GM23338 (cell line): Measurements from ENCODE around the gene OGFRL1. TPM values are rescaled to one million over a fixed set of nuclear protein-coding genes. Genes with fewer than 3 reads are reported as not detected.
A peak's percentile ranks its signal among the peaks of the same experiment; 100 is the strongest.

Experiments
- ATAC-seq: fragments of 200-7000 bp; cut with Tn5 transposase; 3 replicates; pipeline ENCODE4 v1.9.1; 2020
- DNase-seq: peaks from one replicate; pipeline ENCODE4 v3.0.0-alpha.2; 2015; ENCODE audit warnings: low spot score
- H2AFZ ChIP-seq: fragments of 200-600 bp; sonication (generic); 2 replicates; pipeline ENCODE4 v1.8.0; 2016; ENCODE audit warnings: antibody characterized with exemption, mild to moderate bottlenecking, moderate library complexity
- H3F3A ChIP-seq: fragments of 200-600 bp; sonication (generic); replicated peaks from 2 replicates; pipeline ENCODE4 v1.8.0; 2017; ENCODE audit warnings: antibody characterized with exemption, mixed run types, low read depth
- H3K27ac ChIP-seq: fragments of 200-600 bp; sonication (generic); 2 replicates; pipeline ENCODE4 v1.6.1; 2016; ENCODE audit warnings: low read depth
- H3K27me3 ChIP-seq: fragments of 200-600 bp; sonication (generic); 2 replicates; pipeline ENCODE4 v1.8.0; 2016; ENCODE audit warnings: mild to moderate bottlenecking, mixed run types, moderate library complexity; ENCODE audit not compliant: insufficient read depth
- H3K36me3 ChIP-seq: fragments of 200-600 bp; sonication (generic); 2 replicates; pipeline ENCODE4 v1.8.0; 2016; ENCODE audit warnings: mild to moderate bottlenecking; ENCODE audit not compliant: insufficient read depth
- H3K4me1 ChIP-seq: fragments of 200-600 bp; sonication (generic); 2 replicates; pipeline ENCODE4 v1.8.0; 2016; ENCODE audit warnings: mild to moderate bottlenecking, moderate library complexity; ENCODE audit not compliant: insufficient read depth
- H3K4me2 ChIP-seq: fragments of 200-600 bp; sonication (generic); 2 replicates; pipeline ENCODE4 v1.7.1; 2017; ENCODE audit warnings: mixed run types
- H3K4me3 ChIP-seq: fragments of 200-600 bp; sonication (generic); 2 replicates; pipeline ENCODE4 v1.6.1; 2016; ENCODE audit warnings: mixed run types
- H3K79me2 ChIP-seq: fragments of 200-600 bp; sonication (generic); replicated peaks from 2 replicates; pipeline ENCODE4 v1.8.0; 2017; ENCODE audit warnings: mild to moderate bottlenecking; ENCODE audit not compliant: insufficient read depth
- H3K9me2 ChIP-seq: fragments of 200-600 bp; sonication (generic); 2 replicates; pipeline ENCODE4 v1.8.0; 2017; ENCODE audit not compliant: insufficient read depth
- H4K20me1 ChIP-seq: fragments of 200-600 bp; sonication (generic); replicated peaks from 2 replicates; pipeline ENCODE4 v1.8.0; 2017; ENCODE audit warnings: mild to moderate bottlenecking; ENCODE audit not compliant: insufficient read depth
- H3K27ac Mint-ChIP-seq: 2 replicates; pipeline ENCODE4 v1.8.0; 2020; ENCODE audit warnings: inconsistent platforms, mild to moderate bottlenecking, moderate library complexity, mixed read lengths
- H3K27me3 Mint-ChIP-seq: 3 replicates; pipeline ENCODE4 v1.8.0; 2022; ENCODE audit warnings: low read depth, mild to moderate bottlenecking, moderate library complexity, mixed read lengths, inconsistent platforms; ENCODE audit not compliant: insufficient read depth, poor library complexity
- H3K36me3 Mint-ChIP-seq: 3 replicates; pipeline ENCODE4 v1.8.0; 2021; ENCODE audit warnings: low read depth, mild to moderate bottlenecking, inconsistent platforms, moderate library complexity, mixed read lengths
- H3K4me1 Mint-ChIP-seq: 3 replicates; pipeline ENCODE4 v1.8.0; 2020; ENCODE audit warnings: mild to moderate bottlenecking, inconsistent platforms, mixed read lengths
- H3K4me3 Mint-ChIP-seq: 3 replicates; pipeline ENCODE4 v1.8.0; 2021; ENCODE audit warnings: moderate library complexity, mild to moderate bottlenecking, inconsistent platforms, mixed read lengths
- H3K9me3 Mint-ChIP-seq: 3 replicates; pipeline ENCODE4 v1.8.0; 2020; ENCODE audit warnings: moderate library complexity, mild to moderate bottlenecking, inconsistent platforms, mixed read lengths
- CREB1 ChIP-seq: fragments of 250-450 bp; sonication (Bioruptor Pico); IDR thresholded peaks from 2 replicates; pipeline ENCODE4 v1.5.0; 2020; ENCODE audit warnings: low read depth, mild to moderate bottlenecking, moderate library complexity
- CTCF ChIP-seq, 2 experiments: fragments of 200-600 bp in 1 of 2; sonication (generic) in 1 of 2; conservative IDR thresholded peaks; 2 replicates each; pipeline versions ENCODE4 v1.5.1 to v1.6.1; 2016 to 2017; ENCODE audit warnings: antibody characterized with exemption in 2 of 2, low read depth in 2 of 2, mild to moderate bottlenecking in 2 of 2, moderate library complexity in 1 of 2
- ETS1 ChIP-seq: IDR thresholded peaks from 2 replicates; pipeline ENCODE4 v1.6.1; 2016; ENCODE audit warnings: antibody characterized with exemption
- EZH2phosphoT487 ChIP-seq: fragments of 200-600 bp; sonication (generic); IDR thresholded peaks from one replicate; pipeline ENCODE4 v1.8.1; 2018; ENCODE audit warnings: antibody characterized with exemption; ENCODE audit not compliant: unreplicated experiment
- JUNB ChIP-seq: IDR thresholded peaks from one replicate; pipeline ENCODE4 v1.6.1; 2016; ENCODE audit warnings: antibody characterized with exemption; ENCODE audit not compliant: unreplicated experiment
- NANOG ChIP-seq: IDR thresholded peaks from 2 replicates; pipeline ENCODE4 v1.6.1; 2016; ENCODE audit warnings: antibody characterized with exemption, borderline replicate concordance
- REST ChIP-seq: IDR thresholded peaks from one replicate; pipeline ENCODE4 v1.6.1; 2018; ENCODE audit warnings: antibody characterized with exemption; ENCODE audit not compliant: unreplicated experiment
- STAT1 ChIP-seq: IDR thresholded peaks from one replicate; pipeline ENCODE4 v1.6.1; 2016; ENCODE audit warnings: antibody characterized with exemption; ENCODE audit not compliant: unreplicated experiment
- ZNF114 ChIP-seq: fragments of 250-450 bp; sonication (Bioruptor Pico); IDR thresholded peaks from 2 replicates; pipeline ENCODE4 v1.5.0; 2020; ENCODE audit warnings: mild to moderate bottlenecking, moderate library complexity
- ZNF462 ChIP-seq: fragments of 250-450 bp; sonication (Bioruptor Pico); IDR thresholded peaks from 2 replicates; pipeline ENCODE4 v1.5.0; 2020; ENCODE audit warnings: mild to moderate bottlenecking, moderate library complexity
- polyA plus RNA-seq: library from polyadenylated mRNA; unstranded; fragments of >200 nt; fragmentation: Nextera tagmentation; extraction: Ambion mirVana; gene quantifications from 2 replicates; pipeline ENCODE4 v1.2.1, GENCODE V29; 2016
- total RNA-seq: library from RNA; depleted of rRNA; stranded (reverse); fragments of >200 nt; shearing (Covaris generic); gene quantifications from 2 replicates; pipeline ENCODE4 v1.2.3, GENCODE V29; 2014

OGFRL1 gene
- total and polyA plus RNA-seq, 2 experiments from 2014 or later = 4.2 to 10.0 TPM

- no peaks in the 10 kb centered on the region for H3K27me3 ChIP-seq
- no peak overlapping the region for H3K27ac ChIP-seq
- TF ChIP-seq JUNB (no peak), CREB1 (CRISPR knock-in tag) (no peak), STAT1 (no peak), REST (no peak), ZNF114 (CRISPR knock-in tag) (no peak), ZNF462 (CRISPR knock-in tag) (no peak), ETS1 (no peak), EZH2phosphoT487 (no peak), NANOG (no peak), CTCF (conservative IDR thresholded peaks at IDR 0.05; ENCODE audit: low read depth in 2 of 2) (no peak)
- H3F3A ChIP-seq = no peaks in the 10 kb centered on the region
- no peaks in the 10 kb centered on the region for H3K27me3 Mint-ChIP-seq
- no peak overlapping the region for H3K27ac Mint-ChIP-seq
- H3K36me3 Mint-ChIP-seq = no peaks in the 10 kb centered on the region
- ATAC-seq (peak; percentile 56), DNase-seq (no peak)
- H3K9me2 ChIP-seq = peaks cover 7% of the 10 kb centered on the region; the same call in 1 of the 2 replicates
- no peaks in the 10 kb centered on the region for H3K4me1 Mint-ChIP-seq
- H3K36me3 ChIP-seq = no peaks in the 10 kb centered on the region
- no peaks in the 10 kb centered on the region for H3K79me2 ChIP-seq
- H3K4me3 Mint-ChIP-seq = no peak overlapping the region
- no peaks in the 10 kb centered on the region for H4K20me1 ChIP-seq
- H3K4me3 ChIP-seq = no peak overlapping the region
- H3K9me3 Mint-ChIP-seq = peaks cover 9% of the 10 kb centered on the region; the same call in 2 of the 3 replicates
- H3K4me2 ChIP-seq = no peak overlapping the region
- no peak overlapping the region for H2AFZ ChIP-seq
- H3K4me1 ChIP-seq = no peaks in the 10 kb centered on the region
Observed at GRCh38 chr6:71277926-71278600, 10.5 kb upstream of the OGFRL1 start.
